H1 (cell line): ENCODE results near the gene CYP4B1. TPM values are rescaled to one million over a fixed set of nuclear protein-coding genes. Genes with fewer than 3 reads are reported as not detected.

Experiments
- CTCF ChIA-PET: fragments of 300-600 bp; sonication (Branson Sonifier 250); formaldehyde crosslinking; loops from one replicate; lab custom pipeline; 2021; ENCODE audit not compliant: partially characterized antibody; lab: Charles Lee
- POLR2A ChIA-PET: fragments of 300-600 bp; sonication (Branson Sonifier 250); formaldehyde crosslinking; loops from one replicate; lab custom pipeline; 2021; ENCODE audit warnings: inconsistent platforms; ENCODE audit not compliant: partially characterized antibody; lab: Charles Lee
- DNase-seq, 2 experiments: peaks; one replicate each; pipeline versions ENCODE4 v3.0.0 to v3.0.0-alpha.2; 2010 to 2022; ENCODE audit warnings: low spot score in 2 of 2, low read depth in 1 of 2, mixed read lengths in 1 of 2
- FAIRE-seq: peaks from 2 replicates; lab custom pipeline; 2011; peaks lifted over from hg19 to GRCh38; lab: Jason Lieb, UNC
- H2AFZ ChIP-seq: 2 replicates; pipeline ENCODE4 v1.8.1; 2012; ENCODE audit warnings: low read length, inconsistent platforms
- H2AK5ac ChIP-seq: 2 replicates; pipeline ENCODE4 v1.6.1; 2013; ENCODE audit warnings: low read depth, low read length
- H2BK120ac ChIP-seq: replicated peaks from 2 replicates; pipeline ENCODE3; 2013; ENCODE audit warnings: low read depth, low read length, inconsistent platforms
- H2BK12ac ChIP-seq: 2 replicates; pipeline ENCODE4 v1.6.1; 2013; ENCODE audit warnings: low read depth, low read length
- H2BK15ac ChIP-seq: 2 replicates; pipeline ENCODE4 v1.6.1; 2013; ENCODE audit warnings: low read length
- H2BK20ac ChIP-seq: 2 replicates; pipeline ENCODE4 v1.6.1; 2013; ENCODE audit warnings: low read length
- H2BK5ac ChIP-seq: 2 replicates; pipeline ENCODE4 v1.6.1; 2013; ENCODE audit warnings: low read depth, low read length
- H3K14ac ChIP-seq: 2 replicates; pipeline ENCODE4 v1.6.1; 2013; ENCODE audit warnings: inconsistent platforms; ENCODE audit not compliant: insufficient read length
- H3K18ac ChIP-seq: 2 replicates; pipeline ENCODE4 v1.6.1; 2013; ENCODE audit warnings: low read length; ENCODE audit errors: extremely low read depth
- H3K23ac ChIP-seq: 2 replicates; pipeline ENCODE4 v1.6.1; 2013; ENCODE audit warnings: inconsistent platforms; ENCODE audit not compliant: insufficient read length
- H3K23me2 ChIP-seq: 2 replicates; pipeline ENCODE4 v1.6.1; 2013; ENCODE audit warnings: low read depth, low read length
- H3K27ac ChIP-seq: 2 replicates; pipeline ENCODE4 v1.6.1; 2011; ENCODE audit warnings: low read depth, low read length, inconsistent platforms
- H3K27me3 ChIP-seq, 4 experiments: replicated peaks in 1 of 4; 1 replicate in 1 of 4; 2 replicates in 3 of 4; pipeline versions ENCODE4 v1.6.1 to v1.8.1; 2011 to 2013; ENCODE audit warnings: low read length in 3 of 4, mild to moderate bottlenecking in 3 of 4, inconsistent platforms in 2 of 4, mixed read lengths in 2 of 4, moderate library complexity in 1 of 4; ENCODE audit not compliant: control insufficient read depth in 3 of 4, insufficient read depth in 3 of 4; ENCODE audit errors: extremely low read depth in 1 of 4
- H3K36me3 ChIP-seq, 4 experiments: 2 replicates each; pipeline versions ENCODE4 v1.6.1 to v1.8.1; 2011 to 2013; ENCODE audit warnings: mild to moderate bottlenecking in 4 of 4, low read length in 3 of 4, moderate library complexity in 2 of 4, control low read depth in 1 of 4, inconsistent platforms in 1 of 4; ENCODE audit not compliant: insufficient read depth in 4 of 4, control insufficient read depth in 2 of 4
- H3K4ac ChIP-seq: replicated peaks from 2 replicates; pipeline ENCODE3; 2013; ENCODE audit warnings: low read length, low read depth, mixed read lengths, inconsistent platforms; ENCODE audit not compliant: insufficient read length
- H3K4me1 ChIP-seq, 4 experiments: replicated peaks in 1 of 4; 1 replicate in 1 of 4; 2 replicates in 3 of 4; pipeline versions ENCODE4 v1.6.1 to v1.8.1; 2011 to 2013; ENCODE audit warnings: low read length in 3 of 4, inconsistent platforms in 2 of 4, mixed read lengths in 1 of 4; ENCODE audit not compliant: insufficient read depth in 4 of 4, control insufficient read depth in 3 of 4
- H3K4me2 ChIP-seq, 2 experiments: 2 replicates each; pipeline versions ENCODE4 v1.6.1 to v1.8.1; 2011 to 2013; ENCODE audit warnings: low read depth in 2 of 2, low read length in 2 of 2, control low read depth in 1 of 2, inconsistent platforms in 1 of 2, mild to moderate bottlenecking in 1 of 2; ENCODE audit not compliant: insufficient read depth in 1 of 2
- H3K4me3 ChIP-seq, 4 experiments: fragments of 200-600, 300-600 bp in 1 of 4; sonication (generic), shearing (Covaris generic), sonication (Bioruptor Twin) in 1 of 4; 2 replicates each; pipeline versions ENCODE4 v1.5.1 to v1.8.1; 2011 to 2016; ENCODE audit warnings: low read length in 4 of 4, low read depth in 3 of 4, control low read depth in 2 of 4, inconsistent platforms in 2 of 4, mild to moderate bottlenecking in 2 of 4, mixed read lengths in 1 of 4, moderate library complexity in 1 of 4; ENCODE audit not compliant: insufficient read depth in 2 of 4; ENCODE audit errors: extremely low read depth in 1 of 4
- H3K56ac ChIP-seq: replicated peaks from 2 replicates; pipeline ENCODE3; 2013; ENCODE audit warnings: low read depth, mild to moderate bottlenecking, mixed read lengths, low read length, inconsistent platforms; ENCODE audit not compliant: insufficient read length
- H3K79me1 ChIP-seq: 2 replicates; pipeline ENCODE4 v1.6.1; 2013; ENCODE audit warnings: low read depth, low read length, control low read depth
- H3K79me2 ChIP-seq, 2 experiments: 2 replicates each; pipeline versions ENCODE4 v1.6.1 to v1.8.1; 2012 to 2013; ENCODE audit warnings: low read length in 2 of 2, mild to moderate bottlenecking in 2 of 2, inconsistent platforms in 1 of 2; ENCODE audit not compliant: insufficient read depth in 2 of 2, control insufficient read depth in 1 of 2
- H3K9ac ChIP-seq, 4 experiments: replicated peaks in 1 of 4; 1 replicate in 1 of 4; 2 replicates in 3 of 4; pipeline versions ENCODE4 v1.6.1 to v1.8.1; 2011 to 2013; ENCODE audit warnings: low read depth in 3 of 4, low read length in 3 of 4, control low read depth in 2 of 4, mild to moderate bottlenecking in 2 of 4, moderate library complexity in 2 of 4, inconsistent platforms in 1 of 4; ENCODE audit errors: extremely low read depth in 1 of 4
- H3K9me3 ChIP-seq, 2 experiments: 2 replicates each; pipeline versions ENCODE4 v1.6.1 to v1.8.1; 2012 to 2013; ENCODE audit warnings: mild to moderate bottlenecking in 2 of 2, moderate library complexity in 2 of 2, control low read depth in 1 of 2, inconsistent platforms in 1 of 2, low read depth in 1 of 2, low read length in 1 of 2, mixed read lengths in 1 of 2; ENCODE audit not compliant: insufficient read depth in 2 of 2
- H4K20me1 ChIP-seq, 2 experiments: replicated peaks in 1 of 2; 2 replicates each; pipeline versions ENCODE3 to v1.8.1; 2011 to 2013; ENCODE audit warnings: inconsistent platforms in 2 of 2, low read length in 2 of 2, mild to moderate bottlenecking in 1 of 2; ENCODE audit not compliant: insufficient read depth in 2 of 2, control insufficient read depth in 1 of 2
- H4K5ac ChIP-seq: 2 replicates; pipeline ENCODE4 v1.6.1; 2013; ENCODE audit warnings: low read length, low read depth, mixed read lengths, inconsistent platforms; ENCODE audit not compliant: insufficient read length
- H4K8ac ChIP-seq: 2 replicates; pipeline ENCODE4 v1.8.0; 2013; ENCODE audit warnings: mild to moderate bottlenecking, moderate library complexity, low read length, inconsistent platforms; ENCODE audit not compliant: insufficient read depth; ENCODE audit errors: extremely low read depth
- H4K91ac ChIP-seq: replicated peaks from 2 replicates; pipeline ENCODE3; 2013; ENCODE audit warnings: low read length, mixed read lengths, inconsistent platforms; ENCODE audit not compliant: insufficient read length
- BACH1 ChIP-seq: IDR thresholded peaks from 2 replicates; pipeline ENCODE4 v1.6.1; 2012; ENCODE audit warnings: low read length, improper control_type of control experiment
- BRCA1 ChIP-seq: IDR thresholded peaks from 2 replicates; pipeline ENCODE4 v1.6.1; 2012; ENCODE audit warnings: low read depth, low read length, improper control_type of control experiment
- CEBPB ChIP-seq: IDR thresholded peaks from 2 replicates; pipeline ENCODE4 v1.6.1; 2012; ENCODE audit warnings: low read depth, low read length
- CHD2 ChIP-seq: IDR thresholded peaks from 2 replicates; pipeline ENCODE4 v1.6.1; 2012; ENCODE audit warnings: low read length, improper control_type of control experiment
- HDAC6 ChIP-seq: IDR thresholded peaks from one replicate; pipeline ENCODE4 v1.7.1; 2012; ENCODE audit warnings: low read depth, mild to moderate bottlenecking, inconsistent platforms, low read length, moderate library complexity
- KDM5A ChIP-seq: fragments of 200-600 bp; IDR thresholded peaks from 2 replicates; pipeline ENCODE4 v1.7.1; 2012; ENCODE audit warnings: mild to moderate bottlenecking, low read length, inconsistent platforms, mixed read lengths
- POLR2A ChIP-seq, 2 experiments: IDR thresholded peaks; 1 replicate in 1 of 2; 2 replicates in 1 of 2; pipeline ENCODE4 v1.6.1; 2011; ENCODE audit warnings: low read depth in 2 of 2, low read length in 2 of 2, mild to moderate bottlenecking in 2 of 2; ENCODE audit errors: control extremely low read depth in 1 of 2
- SAP30 ChIP-seq: fragments of 300-600 bp; sonication (generic); IDR thresholded peaks from 2 replicates; pipeline ENCODE4 v1.7.1; 2012; ENCODE audit warnings: low read length, moderate library complexity, mild to moderate bottlenecking, inconsistent platforms; ENCODE audit not compliant: insufficient read depth, insufficient replicate concordance
- SIRT6 ChIP-seq: IDR thresholded peaks from one replicate; pipeline ENCODE4 v1.7.1; 2012; ENCODE audit warnings: low read length, inconsistent platforms
- TEAD4 ChIP-seq: IDR thresholded peaks from 2 replicates; pipeline ENCODE4 v1.6.1; 2012; ENCODE audit warnings: low read depth, low read length, inconsistent platforms, mixed read lengths
- WGBS, 2 experiments: shearing (Covaris generic) in 1 of 2; methylation state at CpG; one replicate each; pipeline versions ENCODE4 v1.1.6 to v1.1.7; 2013 to 2015; ENCODE audit warnings: low lambda C conversion rate in 2 of 2, mixed read lengths in 2 of 2, inconsistent platforms in 1 of 2, low coverage in 1 of 2, missing lambda C conversion rate in 1 of 2; ENCODE audit not compliant: insufficient replicate concordance in 2 of 2, insufficient coverage in 1 of 2, insufficient read length in 1 of 2; ENCODE audit errors: extremely low coverage in 1 of 2, missing lambda C conversion rate in 1 of 2; 5-methylcytosine and 5-hydroxymethylcytosine counted together
- polyA plus RNA-seq, 7 experiments: library from polyadenylated mRNA; depleted of rRNA in 3 of 7; stranded (reverse) in 5 of 7; unstranded in 2 of 7; fragments of >200 nt in 5 of 7; fragments of 200-250 nt in 2 of 7; gene quantifications; 1 replicate in 5 of 7; 2 replicates in 1 of 7; 4 replicates in 1 of 7; pipeline versions ENCODE4 v1.2.1 to v1.2.3, GENCODE V29; 2011 to 2013; ENCODE audit warnings: missing spikeins in 2 of 7, mixed read lengths in 2 of 7
- total RNA-seq: library from RNA; stranded (reverse); fragmentation: NEBNext Ultra II Directional; extraction: Animal tissue kit (Norgen Biotek cat#: 25700); gene quantifications from 2 replicates; pipeline ENCODE4 v1.2.1, GENCODE V29; 2021

Gene CYP4B1
- total and polyA plus RNA-seq, 2 of the 8 experiments (the other 6 are each of a cell fraction or from before 2014, with no cell fraction given), result 0.23 TPM; not detected in 1

DNA sequence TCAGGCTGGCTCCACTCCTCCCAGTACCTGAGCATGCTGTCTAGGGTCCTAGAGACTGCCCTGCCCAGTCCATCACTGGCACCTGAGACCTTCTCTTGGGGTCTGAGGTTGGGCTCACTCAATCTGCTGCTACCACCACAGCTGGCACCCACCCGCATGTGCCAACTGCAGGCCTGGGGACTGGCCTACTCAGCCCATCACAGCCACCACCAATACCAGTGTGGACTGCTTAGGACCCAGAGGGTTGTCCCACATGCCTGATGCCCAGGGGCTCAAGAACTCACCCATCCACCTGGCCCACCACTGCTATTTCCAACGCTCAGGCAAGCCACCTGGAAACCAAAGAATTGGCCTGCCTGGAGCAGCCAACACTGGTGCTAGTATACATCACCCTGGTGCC, 63.5 kb downstream of the CYP4B1 start:
- TF ChIP-seq TEAD4, result no peak
- no peak for TF ChIP-seq HDAC6
- TF ChIP-seq KDM5A, result no peak
- no peak for TF ChIP-seq BRCA1
- TF ChIP-seq SIRT6, result no peak
- no peak for TF ChIP-seq CHD2
- no peak for TF ChIP-seq CEBPB
- TF ChIP-seq POLR2A (IDR thresholded peaks at IDR 0.05; ENCODE audit: control extremely low read depth in 1 of 2, low read depth in 2 of 2, low read length in 2 of 2), result no peak
- TF ChIP-seq SAP30, result no peak
- TF ChIP-seq BACH1, result no peak
- Histone ChIP-seq H3K4me3 (no peak overlapping the region), H3K14ac (no peak overlapping the region), H4K20me1 (no peaks in the 10 kb centered on the region), H4K91ac (no peak overlapping the region), H2BK15ac (no peak overlapping the region), H3K4ac (no peak overlapping the region), H3K36me3 (no peaks in the 10 kb centered on the region), H3K79me1 (no peaks in the 10 kb centered on the region), H2BK20ac (no peak overlapping the region), H4K5ac (no peak overlapping the region), H3K27ac (no peak overlapping the region), H3K9ac (no peak overlapping the region), H3K23me2 (no peaks in the 10 kb centered on the region), H2AFZ (no peak overlapping the region), H3K27me3 (no peaks in the 10 kb centered on the region), H3K9me3 (no peaks in the 10 kb centered on the region), H2BK5ac (no peak overlapping the region), H2BK120ac (no peak overlapping the region), H3K23ac (no peak overlapping the region), H3K4me1 (no peaks in the 10 kb centered on the region), H4K8ac (no peak overlapping the region), H3K56ac (no peak overlapping the region), H3K4me2 (no peak overlapping the region), H3K79me2 (no peaks in the 10 kb centered on the region), H2BK12ac (no peak overlapping the region), H3K18ac (no peak overlapping the region), H2AK5ac (no peak overlapping the region)
- FAIRE-seq (no peak), DNase-seq (no peak)
- WGBS, 2 experiments, result 88% methylated on average over 2 of the region's 2 CpGs; no CpG with 5 or more reads in 1 of the 2 experiments
- ChIA-PET POLR2A (no interaction called here), CTCF (interaction anchor here (0.6 to 1.5 kb wide), 3 partner anchors 14 to 176 kb away, joined by 3 read pairs; no protein-coding TSS in a partner anchor)
